ENCODE results near the gene SKA3. TPM values are rescaled to one million over a fixed set of nuclear protein-coding genes. Genes with fewer than 3 reads are reported as not detected.

Gene SKA3
- total and polyA plus RNA-seq, 7 donors, result 0.33 to 6.7 (median 0.78) TPM; not detected in 1

GRCh38 chr13:21104199-21105019 is 71.9 kb downstream of the SKA3 start:
- Histone ChIP-seq H3K4me1 (no peaks in the 10 kb centered on the region), H3K9me3 (no peaks in the 10 kb centered on the region), H3K27ac (no peak overlapping the region), H3K4me3 (no peak overlapping the region), H3K27me3 (no peaks in the 10 kb centered on the region), H3K36me3 (no peaks in the 10 kb centered on the region)
- DNase-seq, result no peak
- intact Hi-C loops (cut with DNase I), result no loop called here
- no peak for TF ChIP-seq EP300 (IDR thresholded peaks at IDR 0.05)
- TF ChIP-seq, protein P1, sequence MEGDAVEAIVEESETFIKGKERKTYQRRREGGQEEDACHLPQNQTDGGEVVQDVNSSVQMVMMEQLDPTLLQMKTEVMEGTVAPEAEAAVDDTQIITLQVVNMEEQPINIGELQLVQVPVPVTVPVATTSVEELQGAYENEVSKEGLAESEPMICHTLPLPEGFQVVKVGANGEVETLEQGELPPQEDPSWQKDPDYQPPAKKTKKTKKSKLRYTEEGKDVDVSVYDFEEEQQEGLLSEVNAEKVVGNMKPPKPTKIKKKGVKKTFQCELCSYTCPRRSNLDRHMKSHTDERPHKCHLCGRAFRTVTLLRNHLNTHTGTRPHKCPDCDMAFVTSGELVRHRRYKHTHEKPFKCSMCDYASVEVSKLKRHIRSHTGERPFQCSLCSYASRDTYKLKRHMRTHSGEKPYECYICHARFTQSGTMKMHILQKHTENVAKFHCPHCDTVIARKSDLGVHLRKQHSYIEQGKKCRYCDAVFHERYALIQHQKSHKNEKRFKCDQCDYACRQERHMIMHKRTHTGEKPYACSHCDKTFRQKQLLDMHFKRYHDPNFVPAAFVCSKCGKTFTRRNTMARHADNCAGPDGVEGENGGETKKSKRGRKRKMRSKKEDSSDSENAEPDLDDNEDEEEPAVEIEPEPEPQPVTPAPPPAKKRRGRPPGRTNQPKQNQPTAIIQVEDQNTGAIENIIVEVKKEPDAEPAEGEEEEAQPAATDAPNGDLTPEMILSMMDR (IDR thresholded peaks at IDR 0.05), result no peak
- no peak for TF ChIP-seq POLR2A (IDR thresholded peaks at IDR 0.05)
- no peak for TF ChIP-seq POLR2AphosphoS5 (IDR thresholded peaks at IDR 0.05)
- 95 to 96% methylated on average over 37 of the region's 37 CpGs for WGBS, 2 donors

Small RNA genes within 50 kb of the gene (small RNA-seq; reads per million reads assigned to genes)
- gene AL158032.1 (0 reads per million in 3 donors), gene RF00086 (0 reads per million in 3 donors), gene RF02116 (0 reads per million in 3 donors)

Other genes with a start within 250 kb of the SKA3 start
- gene LATS2, start 115.0 kb downstream of the SKA3 start, total RNA-seq, result 10 to 100 TPM; 21.8 to 45.5 (median 28.2) TPM
- gene LATS2, start 115.0 kb downstream of the SKA3 start, polyA plus RNA-seq, result 1 to 10 TPM; 3.7 to 4.6 (median 4.2) TPM
- gene SAP18, start 36.4 kb downstream of the SKA3 start, total RNA-seq, result 100 to 1,000 TPM in 1 of 4 donors, 10 to 100 TPM in 3; 60.9 to 114 (median 75.7) TPM
- gene SAP18, start 36.4 kb downstream of the SKA3 start, polyA plus RNA-seq, result 100 to 1,000 TPM in 2 of 3 donors, 10 to 100 TPM in 1; 61.7 to 108 (median 108) TPM
- 10 to 100 TPM; 25.8 to 51.0 (median 40.2) TPM for gene MRPL57, start 106 bp upstream of the SKA3 start, total RNA-seq
- 10 to 100 TPM; 21.0 to 24.5 (median 23.8) TPM for gene MRPL57, start 106 bp upstream of the SKA3 start, polyA plus RNA-seq

Data from sigmoid colon (tissue), 7 donors.